Neuronal stem cell (in vitro differentiated cells): ENCODE results near the gene ADRA2A.

ENCODE experiments used
- DNase-seq: peaks from one replicate; pipeline ENCODE4 v3.0.0-alpha.2; 2013; ENCODE audit warnings: low spot score
- H2AFZ ChIP-seq: one replicate; pipeline ENCODE4 v1.6.1; 2013; ENCODE audit warnings: mild to moderate bottlenecking, low read length, inconsistent platforms
- H2AK5ac ChIP-seq: 2 replicates; pipeline ENCODE4 v1.6.1; 2013; ENCODE audit warnings: low read depth, mild to moderate bottlenecking, inconsistent platforms, low read length, moderate library complexity, mixed read lengths
- H2BK120ac ChIP-seq: 2 replicates; pipeline ENCODE4 v1.6.1; 2013; ENCODE audit warnings: low read depth, mild to moderate bottlenecking, inconsistent platforms, low read length, moderate library complexity, mixed read lengths
- H2BK12ac ChIP-seq: one replicate; pipeline ENCODE4 v1.6.1; 2013; ENCODE audit warnings: low read length, inconsistent platforms
- H2BK15ac ChIP-seq: 2 replicates; pipeline ENCODE4 v1.6.1; 2013; ENCODE audit warnings: mild to moderate bottlenecking, low read length, inconsistent platforms, mixed read lengths
- H2BK5ac ChIP-seq: one replicate; pipeline ENCODE4 v1.6.1; 2013; ENCODE audit warnings: inconsistent platforms, mild to moderate bottlenecking, low read length, moderate library complexity
- H3K14ac ChIP-seq: one replicate; pipeline ENCODE4 v1.6.1; 2013; ENCODE audit warnings: low read length, inconsistent platforms
- H3K18ac ChIP-seq: 2 replicates; pipeline ENCODE4 v1.6.1; 2013; ENCODE audit warnings: low read length, inconsistent platforms
- H3K23ac ChIP-seq: 2 replicates; pipeline ENCODE4 v1.6.1; 2013; ENCODE audit warnings: low read depth, mild to moderate bottlenecking, mixed read lengths, low read length, inconsistent platforms; ENCODE audit not compliant: poor library complexity
- H3K27ac ChIP-seq: replicated peaks from 3 replicates; pipeline ENCODE4 v1.5.1; 2013; ENCODE audit warnings: low read length, inconsistent platforms
- H3K27me3 ChIP-seq, 3 experiments: 2 replicates each; pipeline ENCODE4 v1.6.1; 2013; ENCODE audit warnings: low read length in 3 of 3, mild to moderate bottlenecking in 2 of 3, inconsistent platforms in 1 of 3, low read depth in 1 of 3, mixed read lengths in 1 of 3, moderate library complexity in 1 of 3; ENCODE audit not compliant: control insufficient read depth in 3 of 3, insufficient read depth in 3 of 3
- H3K36me3 ChIP-seq, 2 donors: replicated peaks in 1 of 2; 2 replicates each; pipeline ENCODE4 v1.6.1; 2013; ENCODE audit warnings: low read length in 2 of 2; ENCODE audit not compliant: control insufficient read depth in 2 of 2, insufficient read depth in 2 of 2
- H3K4ac ChIP-seq: 2 replicates; pipeline ENCODE4 v1.6.1; 2013; ENCODE audit warnings: inconsistent platforms, mild to moderate bottlenecking, low read length, moderate library complexity
- H3K4me1 ChIP-seq, 2 donors: 1 replicate in 1 of 2; 2 replicates in 1 of 2; pipeline ENCODE4 v1.6.1; 2013; ENCODE audit warnings: low read length in 2 of 2, low read depth in 1 of 2; ENCODE audit not compliant: control insufficient read depth in 2 of 2, insufficient read depth in 1 of 2
- H3K4me2 ChIP-seq: one replicate; pipeline ENCODE4 v1.6.1; 2013; ENCODE audit warnings: mild to moderate bottlenecking, low read length, inconsistent platforms; ENCODE audit not compliant: insufficient read depth, poor library complexity, severe bottlenecking
- H3K4me3 ChIP-seq, 2 donors: 2 replicates each; pipeline ENCODE4 v1.5.1; 2013; ENCODE audit warnings: low read length in 2 of 2, mild to moderate bottlenecking in 2 of 2, inconsistent platforms in 1 of 2, moderate library complexity in 1 of 2
- H3K79me1 ChIP-seq: one replicate; pipeline ENCODE4 v1.6.1; 2013; ENCODE audit warnings: low read depth, mild to moderate bottlenecking, inconsistent platforms, low read length, moderate library complexity
- H3K9ac ChIP-seq: one replicate; pipeline ENCODE4 v1.6.1; 2013; ENCODE audit warnings: mild to moderate bottlenecking, low read depth, low read length, inconsistent platforms; ENCODE audit not compliant: poor library complexity
- H3K9me3 ChIP-seq, 2 donors: replicated peaks in 1 of 2; 2 replicates each; pipeline versions ENCODE3 to v1.6.1; 2013; ENCODE audit warnings: low read length in 2 of 2, mild to moderate bottlenecking in 2 of 2, inconsistent platforms in 1 of 2, low read depth in 1 of 2, mixed read lengths in 1 of 2, moderate library complexity in 1 of 2; ENCODE audit not compliant: control insufficient read depth in 2 of 2, insufficient read depth in 1 of 2
- H4K8ac ChIP-seq: one replicate; pipeline ENCODE4 v1.6.1; 2013; ENCODE audit warnings: low read depth, mild to moderate bottlenecking, inconsistent platforms, low read length, moderate library complexity
- H4K91ac ChIP-seq: one replicate; pipeline ENCODE4 v1.6.1; 2013; ENCODE audit warnings: low read length, low read depth, mild to moderate bottlenecking, inconsistent platforms; ENCODE audit not compliant: poor library complexity
- WGBS, 2 donors: extraction: QIAGEN DNeasy Blood & Tissue Kit; methylation state at CpG; one replicate each; pipeline ENCODE4 v1.1.7; 2013; ENCODE audit warnings: missing lambda C conversion rate in 2 of 2, mixed read lengths in 1 of 2; ENCODE audit not compliant: insufficient read length in 2 of 2, insufficient replicate concordance in 1 of 2; ENCODE audit errors: extremely low coverage in 2 of 2; 5-methylcytosine and 5-hydroxymethylcytosine counted together

ADRA2A gene

DNA sequence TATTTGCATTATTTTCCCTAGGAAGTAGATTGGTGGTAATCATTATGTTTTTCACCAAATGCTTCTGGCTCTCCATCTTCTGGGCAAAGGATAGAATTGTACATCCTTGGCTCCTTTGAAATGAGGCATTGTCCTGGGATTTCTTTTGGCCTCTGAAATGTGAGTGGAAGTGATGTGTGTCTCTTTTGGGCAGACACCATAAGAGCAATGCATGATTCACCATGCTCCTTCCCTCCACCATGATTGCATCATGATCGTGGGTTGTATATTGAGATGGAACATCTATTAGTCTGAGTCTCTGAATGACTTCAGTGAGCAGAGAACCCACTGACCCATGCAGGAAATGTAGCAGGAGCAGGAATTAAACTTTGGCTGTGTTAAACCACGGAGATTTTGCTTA is 49.2 kb downstream of the ADRA2A start:
- H3K4me1 ChIP-seq, result no peaks in the 10 kb centered on the region
- no CpG with 5 or more reads among the region's 2 CpGs for WGBS, 2 donors
- no peak overlapping the region for H2AFZ ChIP-seq
- H2AK5ac ChIP-seq, result no peak overlapping the region
- no peak overlapping the region for H2BK12ac ChIP-seq
- no peak overlapping the region for H3K14ac ChIP-seq
- no peaks in the 10 kb centered on the region for H3K79me1 ChIP-seq
- no peak overlapping the region for H3K27ac ChIP-seq
- no peaks in the 10 kb centered on the region for H3K9me3 ChIP-seq
- no peak overlapping the region for H4K8ac ChIP-seq
- H2BK5ac ChIP-seq, result no peak overlapping the region
- no peak overlapping the region for H3K4me2 ChIP-seq
- H3K9ac ChIP-seq, result no peak overlapping the region
- no peak overlapping the region for H2BK120ac ChIP-seq
- H3K4ac ChIP-seq, result no peak overlapping the region
- H3K23ac ChIP-seq, result no peak overlapping the region
- no peaks in the 10 kb centered on the region for H3K27me3 ChIP-seq
- H3K18ac ChIP-seq, result no peak overlapping the region
- no peaks in the 10 kb centered on the region for H3K36me3 ChIP-seq
- H3K4me3 ChIP-seq, result no peak overlapping the region
- no peak overlapping the region for H2BK15ac ChIP-seq
- no peak overlapping the region for H4K91ac ChIP-seq
- DNase-seq, result no peak

GRCh38 chr10:111127081-111127848 is 50.4 kb downstream of the ADRA2A start:
- H3K18ac ChIP-seq, result no peak overlapping the region
- no peak overlapping the region for H3K9ac ChIP-seq
- no peak overlapping the region for H2BK15ac ChIP-seq
- no peak overlapping the region for H3K4me2 ChIP-seq
- WGBS, 2 donors, result no CpG with 5 or more reads among the region's 5 CpGs
- H3K79me1 ChIP-seq, result no peaks in the 10 kb centered on the region
- H3K4ac ChIP-seq, result no peak overlapping the region
- no peak overlapping the region for H3K23ac ChIP-seq
- H2BK120ac ChIP-seq, result no peak overlapping the region
- H4K91ac ChIP-seq, result no peak overlapping the region
- no peak overlapping the region for H3K27ac ChIP-seq
- H3K27me3 ChIP-seq, result no peaks in the 10 kb centered on the region
- no peak overlapping the region for H4K8ac ChIP-seq
- no peaks in the 10 kb centered on the region for H3K4me1 ChIP-seq
- no peak for DNase-seq
- no peak overlapping the region for H2AFZ ChIP-seq
- H2BK5ac ChIP-seq, result no peak overlapping the region
- no peak overlapping the region for H3K14ac ChIP-seq
- no peak overlapping the region for H2AK5ac ChIP-seq
- no peaks in the 10 kb centered on the region for H3K36me3 ChIP-seq
- H2BK12ac ChIP-seq, result no peak overlapping the region
- no peak overlapping the region for H3K4me3 ChIP-seq
- no peaks in the 10 kb centered on the region for H3K9me3 ChIP-seq

DNA sequence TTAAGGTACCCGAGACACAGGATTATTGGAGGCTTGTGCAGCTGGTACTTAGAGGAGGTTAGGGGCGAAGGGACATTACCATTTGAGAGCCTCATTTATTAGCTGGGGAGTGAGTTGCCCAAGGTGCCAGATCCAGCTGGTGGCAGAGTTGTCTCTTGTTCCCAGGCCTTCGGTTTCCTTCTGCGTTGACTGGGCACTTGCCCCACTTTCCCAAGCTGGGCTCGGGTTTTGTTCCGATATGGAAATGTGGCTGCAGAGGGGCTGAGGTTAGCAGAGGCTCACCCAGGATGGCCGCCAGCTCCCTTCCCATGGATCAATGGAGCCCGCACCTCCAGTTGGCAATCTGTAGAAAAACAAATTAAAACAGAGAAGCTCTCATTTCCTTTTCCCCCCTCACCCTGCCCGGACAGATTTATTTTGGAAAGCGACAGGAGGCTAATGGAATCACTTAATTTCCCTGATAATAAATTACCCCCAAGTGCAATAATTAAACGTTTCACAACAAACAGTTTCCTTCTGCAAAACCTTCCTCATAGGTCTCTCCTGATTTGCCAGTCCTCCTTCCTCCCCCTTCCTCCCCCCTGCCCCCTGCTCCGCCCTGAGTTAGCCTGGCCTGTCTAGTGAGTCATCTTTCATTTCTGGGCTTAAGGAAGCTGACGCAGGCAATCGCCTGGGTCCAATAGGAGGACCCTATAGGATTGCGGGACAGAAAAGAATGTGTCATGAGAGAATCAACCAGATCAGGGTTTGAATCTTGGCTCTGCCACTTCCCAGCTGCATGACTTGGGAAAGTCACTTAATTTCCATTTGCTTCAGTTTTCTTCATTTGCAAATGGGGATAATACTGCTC is 51.7 kb downstream of the ADRA2A start:
- Histone ChIP-seq H4K8ac (no peak overlapping the region), H3K4me1 (no peaks in the 10 kb centered on the region), H3K4me2 (no peak overlapping the region), H3K14ac (no peak overlapping the region), H3K27me3 (no peaks in the 10 kb centered on the region), H2AFZ (no peak overlapping the region), H4K91ac (no peak overlapping the region), H3K9ac (no peak overlapping the region), H2BK120ac (no peak overlapping the region), H2BK15ac (no peak overlapping the region), H3K4me3 (no peak overlapping the region), H3K9me3 (no peaks in the 10 kb centered on the region), H2AK5ac (no peak overlapping the region), H3K79me1 (no peaks in the 10 kb centered on the region), H3K27ac (no peak overlapping the region), H3K4ac (no peak overlapping the region), H3K18ac (no peak overlapping the region), H2BK5ac (no peak overlapping the region), H3K23ac (no peak overlapping the region), H3K36me3 (no peaks in the 10 kb centered on the region), H2BK12ac (no peak overlapping the region)
- DNase-seq, result no peak
- WGBS, 2 donors, result no CpG with 5 or more reads among the region's 15 CpGs

DNA sequence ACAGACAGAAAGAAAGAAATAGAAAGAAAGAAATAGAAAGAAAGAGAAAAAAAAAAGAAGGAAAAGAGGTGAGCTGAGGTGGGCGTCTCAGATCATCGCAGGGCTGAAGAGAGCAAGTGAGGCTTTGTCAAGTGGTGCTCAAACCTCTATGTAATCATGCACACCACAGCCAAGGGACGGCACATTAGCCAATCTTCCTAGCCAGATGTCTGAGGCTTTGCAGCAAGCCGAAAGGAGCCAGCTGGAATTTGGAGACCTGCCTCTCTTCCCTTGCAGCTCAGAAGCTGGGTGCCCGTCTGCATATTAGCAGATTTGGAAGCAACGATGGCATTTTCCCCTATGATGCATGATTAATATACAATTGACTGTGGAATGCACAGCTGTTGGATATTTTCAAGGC is 52.5 kb downstream of the ADRA2A start:
- Histone ChIP-seq H2BK120ac (no peak overlapping the region), H3K9me3 (no peaks in the 10 kb centered on the region), H3K4me3 (no peak overlapping the region), H3K79me1 (no peaks in the 10 kb centered on the region), H3K18ac (no peak overlapping the region), H3K27ac (no peak overlapping the region), H3K4ac (no peak overlapping the region), H3K9ac (no peak overlapping the region), H4K8ac (no peak overlapping the region), H3K14ac (no peak overlapping the region), H3K36me3 (no peaks in the 10 kb centered on the region), H2AFZ (no peak overlapping the region), H2BK5ac (no peak overlapping the region), H2BK12ac (no peak overlapping the region), H3K23ac (no peak overlapping the region), H2BK15ac (no peak overlapping the region), H2AK5ac (no peak overlapping the region), H4K91ac (no peak overlapping the region), H3K27me3 (no peaks in the 10 kb centered on the region), H3K4me1 (no peaks in the 10 kb centered on the region), H3K4me2 (no peak overlapping the region)
- WGBS, 2 donors, result no CpG with 5 or more reads among the region's 6 CpGs
- DNase-seq, result no peak
